ENCODE results near the gene IFNL3. TPM values are rescaled to one million over a fixed set of nuclear protein-coding genes. Genes with fewer than 3 reads are reported as not detected.
"Not testable (repeated sequence)": the region's sequence is repeated elsewhere in the genome, so short reads cannot be mapped to it uniquely, and the experiment has no call there.

The IFNL3 gene
- total RNA-seq (not detected), polyA plus RNA-seq (ENCODE audit: insufficient read length in 6 of 6) (not detected)
- long read RNA-seq, donor 1: 0 reads
- long read RNA-seq, donor 2: 0 reads
- long read RNA-seq, donor 3: 0 reads
- long read RNA-seq, donor 4: 0 reads
- long read RNA-seq, donor 5: 0 reads
- long read RNA-seq, donor 6: 0 reads
- long read RNA-seq, donor 7: 0 reads
- long read RNA-seq, donor 8: 0 reads
- long read RNA-seq, donor 9: 0 reads
- long read RNA-seq, donor 10: 0 reads
- long read RNA-seq, donor 11: 0 reads
- long read RNA-seq, donor 12: 0 reads

DNA sequence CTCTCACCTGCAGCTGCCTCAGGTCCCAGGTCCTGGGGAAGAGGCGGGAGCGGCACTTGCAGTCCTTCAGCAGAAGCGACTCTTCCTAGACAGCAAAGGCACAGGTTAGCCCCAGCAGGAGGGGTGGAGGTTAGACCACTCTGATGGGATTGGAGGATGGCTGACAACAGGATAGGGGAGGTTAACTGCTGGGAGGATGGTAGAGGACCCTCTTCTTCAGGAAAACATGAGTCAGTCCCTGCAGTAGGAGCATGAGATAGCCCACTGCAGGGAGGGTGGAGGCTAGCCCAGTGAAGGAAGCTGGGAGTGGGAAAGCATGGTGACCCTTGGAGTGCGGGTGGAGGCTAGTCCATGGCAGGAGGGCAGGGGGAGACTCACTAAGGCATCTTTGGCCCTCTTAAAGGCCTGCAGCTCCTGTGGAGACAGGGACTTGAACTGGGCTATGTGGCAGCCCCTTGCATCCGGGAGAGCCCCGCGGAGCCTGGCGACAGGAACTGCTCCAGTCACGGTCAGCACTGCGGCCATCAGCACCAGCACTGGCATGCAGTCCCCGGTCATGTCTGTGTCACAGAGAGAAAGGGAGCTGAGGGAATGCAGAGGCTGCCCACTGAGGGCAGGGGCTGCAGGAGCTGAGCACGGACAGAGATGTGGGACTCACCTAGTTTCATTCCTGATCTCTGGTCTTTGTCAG lies at the start of gene IFNL3:
TSS of gene IFNL3 (minus strand) at position 597 of the 691 bp plus-strand sequence. CDS start at position 558, 39 bp downstream.
- intact Hi-C loops (cut with DNase I); H3K4me3 ChIP-seq; H3K4me1 ChIP-seq; H3K9me3 ChIP-seq; H3K36me3 ChIP-seq; ATAC-seq; DNase-seq; H3K27ac ChIP-seq: not testable (repeated sequence)
- H3K27me3 ChIP-seq: peaks cover 18 to 62% of the 10 kb centered on the region in 2 donors

DNA sequence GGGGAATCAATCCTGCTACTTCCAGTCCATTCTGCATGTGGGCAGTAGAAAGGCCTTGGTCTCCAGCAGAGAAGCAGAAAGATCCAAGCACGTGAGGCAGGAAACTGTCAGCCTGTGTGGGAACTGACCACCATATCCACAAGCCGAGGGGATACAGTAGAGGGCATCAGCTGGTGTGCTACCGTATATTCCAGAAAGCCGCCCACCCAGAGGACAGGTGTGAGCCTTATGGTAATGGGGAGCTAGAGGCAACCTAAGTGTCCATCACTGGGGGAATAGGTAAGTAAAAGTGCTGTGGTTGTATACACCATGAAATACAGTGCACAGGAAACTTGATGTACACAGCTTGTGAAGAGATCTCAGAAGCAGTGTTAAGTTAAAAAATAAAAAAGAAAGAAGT lies 48.6 kb upstream of the IFNL3 start:
- intact Hi-C loops (cut with DNase I): no loop called here
- no peaks in the 10 kb centered on the region for H3K9me3 ChIP-seq
- ATAC-seq (no peak), DNase-seq (no peak)
- TF ChIP-seq, protein P1, sequence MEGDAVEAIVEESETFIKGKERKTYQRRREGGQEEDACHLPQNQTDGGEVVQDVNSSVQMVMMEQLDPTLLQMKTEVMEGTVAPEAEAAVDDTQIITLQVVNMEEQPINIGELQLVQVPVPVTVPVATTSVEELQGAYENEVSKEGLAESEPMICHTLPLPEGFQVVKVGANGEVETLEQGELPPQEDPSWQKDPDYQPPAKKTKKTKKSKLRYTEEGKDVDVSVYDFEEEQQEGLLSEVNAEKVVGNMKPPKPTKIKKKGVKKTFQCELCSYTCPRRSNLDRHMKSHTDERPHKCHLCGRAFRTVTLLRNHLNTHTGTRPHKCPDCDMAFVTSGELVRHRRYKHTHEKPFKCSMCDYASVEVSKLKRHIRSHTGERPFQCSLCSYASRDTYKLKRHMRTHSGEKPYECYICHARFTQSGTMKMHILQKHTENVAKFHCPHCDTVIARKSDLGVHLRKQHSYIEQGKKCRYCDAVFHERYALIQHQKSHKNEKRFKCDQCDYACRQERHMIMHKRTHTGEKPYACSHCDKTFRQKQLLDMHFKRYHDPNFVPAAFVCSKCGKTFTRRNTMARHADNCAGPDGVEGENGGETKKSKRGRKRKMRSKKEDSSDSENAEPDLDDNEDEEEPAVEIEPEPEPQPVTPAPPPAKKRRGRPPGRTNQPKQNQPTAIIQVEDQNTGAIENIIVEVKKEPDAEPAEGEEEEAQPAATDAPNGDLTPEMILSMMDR (IDR thresholded peaks at IDR 0.05): no peak
- no peak overlapping the region for H3K4me3 ChIP-seq
- H3K4me1 ChIP-seq: no peaks in the 10 kb centered on the region
- H3K36me3 ChIP-seq: no peaks in the 10 kb centered on the region
- H3K27ac ChIP-seq: no peak overlapping the region
- peaks cover 0 to 20% of the 10 kb centered on the region in 2 donors for H3K27me3 ChIP-seq

DNA sequence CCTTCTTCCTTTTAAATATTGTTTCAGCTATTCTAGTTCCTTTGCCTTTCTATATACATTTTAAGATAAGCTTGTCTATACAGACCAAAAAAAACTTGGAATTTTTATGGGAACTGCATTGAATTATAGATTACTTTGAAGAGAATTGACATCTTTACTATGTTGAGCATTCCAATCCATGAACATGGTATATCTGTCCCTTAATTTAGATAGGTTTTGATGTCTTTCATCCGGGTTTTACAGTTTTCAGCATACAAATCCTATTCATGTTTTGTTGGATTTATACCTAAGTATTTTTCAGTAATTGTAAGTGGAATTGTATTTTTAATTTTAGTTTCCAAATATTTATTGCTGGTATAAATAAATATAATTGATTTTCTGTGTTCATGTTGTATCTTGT lies 39.2 kb upstream of the IFNL3 start:
- peaks cover 0 to 20% of the 10 kb centered on the region in 2 donors for H3K9me3 ChIP-seq
- no peak overlapping the region for H3K27ac ChIP-seq
- intact Hi-C loops (cut with DNase I): no loop called here
- TF ChIP-seq, protein P1 (IDR thresholded peaks at IDR 0.05): no peak
- H3K4me1 ChIP-seq: no peaks in the 10 kb centered on the region
- H3K4me3 ChIP-seq: no peak overlapping the region
- ATAC-seq (no peak), DNase-seq (no peak)
- H3K36me3 ChIP-seq: no peaks in the 10 kb centered on the region
- H3K27me3 ChIP-seq: no peaks in the 10 kb centered on the region

DNA sequence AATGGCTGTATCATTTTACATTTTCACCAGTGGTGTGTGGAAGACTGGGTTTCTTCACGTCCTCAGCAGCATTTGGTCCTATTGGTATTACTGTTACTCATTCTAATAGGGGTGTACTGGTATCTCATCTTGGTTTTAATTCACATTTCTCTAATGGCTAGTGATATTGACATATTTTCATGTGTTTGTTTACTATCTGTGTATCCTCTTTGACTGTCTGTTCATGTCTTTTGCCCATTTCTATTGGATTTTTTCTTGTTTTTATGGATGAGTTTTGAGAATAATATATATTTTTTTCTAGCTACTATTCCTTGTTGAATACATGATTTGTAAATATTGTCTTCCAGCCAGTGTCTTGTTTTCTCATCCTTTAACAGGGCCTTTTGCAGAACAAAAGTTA lies 37.2 kb upstream of the IFNL3 start:
- Histone ChIP-seq H3K27ac (no peak overlapping the region), H3K4me3 (no peak overlapping the region), H3K4me1 (no peaks in the 10 kb centered on the region), H3K36me3 (no peaks in the 10 kb centered on the region), H3K27me3 (no peaks in the 10 kb centered on the region), H3K9me3 (peaks cover 0 to 20% of the 10 kb centered on the region in 2 donors)
- TF ChIP-seq, protein P1 (IDR thresholded peaks at IDR 0.05): no peak
- intact Hi-C loops (cut with DNase I): no loop called here
- ATAC-seq (no peak), DNase-seq (no peak)

DNA sequence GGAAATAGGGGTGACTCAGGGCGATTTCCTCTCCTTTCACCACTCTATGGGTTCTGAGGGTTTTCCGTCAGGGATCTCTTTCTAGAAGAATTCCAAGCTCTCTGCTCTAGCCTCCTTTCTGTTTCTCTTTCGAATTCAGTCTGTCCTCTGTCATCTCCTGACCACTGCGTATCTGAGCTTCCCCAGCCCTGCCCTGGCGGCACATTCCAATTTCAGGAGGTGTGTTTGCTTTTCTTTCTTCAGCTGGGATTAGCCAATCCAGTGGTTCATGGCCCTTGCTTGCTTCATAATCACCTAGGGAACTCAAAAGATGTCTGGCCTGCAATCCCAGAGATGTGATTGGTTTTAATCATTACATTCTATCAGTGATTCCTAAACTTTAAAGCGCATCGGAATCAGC lies 32.8 kb upstream of the IFNL3 start:
- intact Hi-C loops (cut with DNase I): no loop called here
- Histone ChIP-seq H3K4me3 (no peak overlapping the region), H3K27ac (no peak overlapping the region), H3K27me3 (no peaks in the 10 kb centered on the region), H3K9me3 (peaks cover 0 to 7% of the 10 kb centered on the region in 2 donors), H3K36me3 (no peaks in the 10 kb centered on the region), H3K4me1 (no peaks in the 10 kb centered on the region)
- ATAC-seq: peak; percentile 89
- TF ChIP-seq, protein P1 (IDR thresholded peaks at IDR 0.05): no peak
- DNase-seq: no peak

All from left lung (tissue), 14 donors.